ENCODE results near the gene EPX.
"Not testable (repeated sequence)": the region's sequence is repeated elsewhere in the genome, so short reads cannot be mapped to it uniquely, and the experiment has no call there.

EPX gene, protein sequence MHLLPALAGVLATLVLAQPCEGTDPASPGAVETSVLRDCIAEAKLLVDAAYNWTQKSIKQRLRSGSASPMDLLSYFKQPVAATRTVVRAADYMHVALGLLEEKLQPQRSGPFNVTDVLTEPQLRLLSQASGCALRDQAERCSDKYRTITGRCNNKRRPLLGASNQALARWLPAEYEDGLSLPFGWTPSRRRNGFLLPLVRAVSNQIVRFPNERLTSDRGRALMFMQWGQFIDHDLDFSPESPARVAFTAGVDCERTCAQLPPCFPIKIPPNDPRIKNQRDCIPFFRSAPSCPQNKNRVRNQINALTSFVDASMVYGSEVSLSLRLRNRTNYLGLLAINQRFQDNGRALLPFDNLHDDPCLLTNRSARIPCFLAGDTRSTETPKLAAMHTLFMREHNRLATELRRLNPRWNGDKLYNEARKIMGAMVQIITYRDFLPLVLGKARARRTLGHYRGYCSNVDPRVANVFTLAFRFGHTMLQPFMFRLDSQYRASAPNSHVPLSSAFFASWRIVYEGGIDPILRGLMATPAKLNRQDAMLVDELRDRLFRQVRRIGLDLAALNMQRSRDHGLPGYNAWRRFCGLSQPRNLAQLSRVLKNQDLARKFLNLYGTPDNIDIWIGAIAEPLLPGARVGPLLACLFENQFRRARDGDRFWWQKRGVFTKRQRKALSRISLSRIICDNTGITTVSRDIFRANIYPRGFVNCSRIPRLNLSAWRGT

DNA sequence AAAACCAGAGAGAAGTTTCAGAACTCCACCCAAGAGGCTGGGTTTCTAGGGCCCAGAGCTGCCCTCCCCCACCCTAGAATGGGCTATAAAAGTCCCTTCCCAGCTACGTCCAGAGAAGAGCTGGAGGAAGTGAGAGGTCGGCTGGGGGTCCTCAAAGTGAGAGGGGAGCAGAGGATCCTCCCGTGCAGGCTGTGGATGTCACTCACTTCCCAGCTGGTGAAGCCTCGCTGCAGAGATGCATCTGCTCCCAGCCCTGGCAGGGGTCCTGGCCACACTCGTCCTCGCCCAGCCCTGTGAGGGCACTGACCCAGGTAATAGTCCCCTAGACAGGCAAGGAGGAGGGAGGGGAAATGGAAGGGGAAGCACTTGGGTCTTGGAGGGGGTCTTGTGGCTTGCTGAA is at the start of gene EPX:
TSS of gene EPX (plus strand) at position 115 of the 400 bp plus-strand sequence. CDS start at position 236, 121 bp downstream.
- no peak for DNase-seq

DNA sequence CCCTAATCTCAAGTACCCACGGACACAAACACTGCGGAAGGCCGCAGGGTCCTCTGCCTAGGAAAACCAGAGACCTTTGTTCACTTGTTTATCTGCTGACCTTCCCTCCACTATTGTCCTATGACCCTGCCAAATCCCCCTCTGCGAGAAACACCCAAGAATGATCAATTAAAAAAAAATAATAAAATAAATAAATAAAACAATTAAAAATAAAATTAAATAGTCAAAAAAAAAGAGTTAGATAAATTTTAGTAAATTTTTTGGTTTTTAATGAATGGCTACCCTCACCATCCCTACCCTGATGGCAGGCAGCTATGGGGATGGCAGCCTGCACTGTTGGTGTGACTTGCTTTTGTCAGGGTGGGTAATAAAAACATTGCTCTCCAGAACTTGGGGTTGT is 49.2 kb upstream of the EPX start:
- DNase-seq, result not testable (repeated sequence)

DNA sequence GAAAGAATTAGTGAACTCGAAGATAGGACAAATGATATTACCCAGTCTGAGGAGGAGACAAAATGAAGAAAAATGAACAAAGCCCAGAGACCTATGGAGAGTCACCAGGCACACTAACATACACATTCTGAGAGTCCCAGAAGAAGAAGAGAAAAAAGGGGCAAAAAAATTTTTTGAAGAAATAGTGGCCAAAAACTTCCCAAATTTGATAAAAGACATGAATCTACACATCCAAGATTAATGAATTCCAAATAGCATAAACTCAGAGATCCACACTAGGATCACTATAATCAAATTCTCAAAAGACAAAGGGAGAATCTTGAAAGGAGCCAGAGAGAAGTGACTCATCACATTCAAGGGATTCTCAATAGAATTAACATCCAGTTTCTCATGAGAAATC is 47.7 kb upstream of the EPX start:
- no peak for DNase-seq

DNA sequence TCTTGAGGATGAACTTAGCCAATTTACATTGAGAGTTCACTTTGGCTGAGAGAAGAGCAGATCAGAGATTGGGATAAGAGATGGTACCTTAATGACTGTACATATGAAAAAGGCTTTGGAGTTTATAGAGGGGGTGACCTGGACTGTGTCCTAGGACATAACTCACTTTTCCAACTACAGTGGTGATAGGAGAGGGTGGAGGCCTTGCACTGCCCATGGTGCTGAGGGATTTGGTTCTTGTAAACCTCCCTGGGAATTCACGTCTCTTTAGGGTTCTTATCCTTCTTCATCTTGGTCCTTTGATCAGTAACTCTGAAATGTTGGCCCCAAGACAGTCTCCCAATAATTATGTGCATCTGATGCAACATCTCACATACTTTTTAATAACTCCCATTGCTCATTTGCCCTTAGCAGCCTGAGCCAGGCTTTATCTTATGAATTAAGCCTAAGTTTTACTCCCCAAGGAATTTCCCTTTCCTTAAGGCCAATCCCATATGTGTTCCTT is 44.5 kb upstream of the EPX start, which contains the start of gene OR4D1:
TSS of gene OR4D1 (plus strand) at position 455 of the 505 bp plus-strand sequence. CDS start 6,770 bp downstream, outside the sequence.
- DNase-seq, result no peak

DNA sequence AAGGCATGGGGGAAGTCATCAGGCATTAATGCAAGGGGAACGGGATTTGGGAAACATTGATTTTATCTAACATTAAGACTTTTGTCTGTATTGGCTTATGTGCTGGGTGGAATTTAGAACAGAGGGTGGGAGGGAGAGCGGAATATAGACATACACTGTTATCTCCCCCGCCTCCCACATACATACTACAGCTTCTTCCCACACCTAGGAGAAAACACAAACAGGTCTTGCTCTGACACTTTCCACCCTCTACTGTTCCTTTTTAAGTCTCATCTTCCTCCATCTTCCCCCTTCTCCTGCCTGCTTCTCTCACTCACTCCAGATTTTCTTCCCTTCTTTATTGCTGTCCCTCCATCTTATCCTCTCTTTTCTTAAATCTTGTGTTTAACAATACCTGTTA is 43.9 kb upstream of the EPX start:
- DNase-seq, result no peak

DNA sequence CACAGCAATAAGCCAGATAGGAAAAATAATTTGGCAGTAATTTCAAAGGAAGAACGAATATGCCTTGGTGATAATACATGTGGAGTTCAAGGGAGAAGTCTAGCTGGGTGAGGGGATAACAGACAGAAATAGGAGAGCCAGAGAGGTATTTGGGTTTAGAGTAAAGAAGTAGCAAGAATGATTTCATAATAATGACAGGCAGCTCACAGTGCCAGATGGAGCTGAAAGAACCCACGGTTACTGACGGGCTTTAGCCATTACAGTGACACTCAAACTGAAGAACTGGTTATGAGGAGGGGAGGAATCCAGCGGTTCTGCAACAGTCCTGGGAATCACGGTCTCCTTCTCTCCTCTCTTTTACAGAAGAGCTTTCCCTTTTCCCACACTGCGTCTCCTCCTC is 42.1 kb upstream of the EPX start:
- no peak for DNase-seq

DNA sequence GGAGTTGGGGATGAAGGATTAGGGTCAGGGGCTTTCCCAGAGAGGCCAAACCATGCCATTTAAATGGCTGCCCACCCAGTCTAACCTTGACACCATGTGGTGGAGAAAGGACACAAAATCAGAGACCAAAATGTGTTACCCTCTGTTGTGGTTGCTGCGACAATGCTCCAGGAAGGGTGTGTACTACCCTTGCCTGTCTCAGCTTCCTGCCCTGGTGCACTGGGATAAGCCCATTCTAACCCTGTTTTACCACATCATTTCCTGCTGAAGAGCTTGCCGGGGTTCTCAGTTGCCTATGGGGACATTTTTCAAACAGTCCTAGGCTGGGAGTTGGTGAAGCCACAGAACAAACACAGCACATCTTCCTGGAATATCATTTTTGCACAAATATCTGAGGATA is 39.5 kb upstream of the EPX start:
- DNase-seq, result no peak

DNA sequence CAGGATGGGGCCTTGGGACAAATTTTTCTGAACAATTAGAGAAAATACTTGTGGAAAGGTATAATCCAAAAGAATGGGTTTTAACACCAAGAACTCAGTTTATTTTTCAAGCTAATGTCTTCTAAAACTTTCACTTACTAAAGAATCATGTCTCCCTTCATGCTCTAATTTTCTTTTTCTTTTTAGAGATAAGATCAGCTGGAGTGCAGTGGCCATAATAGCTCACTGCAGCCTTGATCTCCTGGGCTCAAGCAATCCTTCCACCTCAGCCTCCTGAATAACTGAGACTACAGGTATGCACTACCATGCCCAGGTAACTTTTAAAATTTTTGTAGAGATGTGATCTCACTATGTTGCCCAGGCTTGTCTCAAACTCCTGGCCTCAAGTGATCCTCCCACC is 38.9 kb upstream of the EPX start:
- no peak for DNase-seq

DNA sequence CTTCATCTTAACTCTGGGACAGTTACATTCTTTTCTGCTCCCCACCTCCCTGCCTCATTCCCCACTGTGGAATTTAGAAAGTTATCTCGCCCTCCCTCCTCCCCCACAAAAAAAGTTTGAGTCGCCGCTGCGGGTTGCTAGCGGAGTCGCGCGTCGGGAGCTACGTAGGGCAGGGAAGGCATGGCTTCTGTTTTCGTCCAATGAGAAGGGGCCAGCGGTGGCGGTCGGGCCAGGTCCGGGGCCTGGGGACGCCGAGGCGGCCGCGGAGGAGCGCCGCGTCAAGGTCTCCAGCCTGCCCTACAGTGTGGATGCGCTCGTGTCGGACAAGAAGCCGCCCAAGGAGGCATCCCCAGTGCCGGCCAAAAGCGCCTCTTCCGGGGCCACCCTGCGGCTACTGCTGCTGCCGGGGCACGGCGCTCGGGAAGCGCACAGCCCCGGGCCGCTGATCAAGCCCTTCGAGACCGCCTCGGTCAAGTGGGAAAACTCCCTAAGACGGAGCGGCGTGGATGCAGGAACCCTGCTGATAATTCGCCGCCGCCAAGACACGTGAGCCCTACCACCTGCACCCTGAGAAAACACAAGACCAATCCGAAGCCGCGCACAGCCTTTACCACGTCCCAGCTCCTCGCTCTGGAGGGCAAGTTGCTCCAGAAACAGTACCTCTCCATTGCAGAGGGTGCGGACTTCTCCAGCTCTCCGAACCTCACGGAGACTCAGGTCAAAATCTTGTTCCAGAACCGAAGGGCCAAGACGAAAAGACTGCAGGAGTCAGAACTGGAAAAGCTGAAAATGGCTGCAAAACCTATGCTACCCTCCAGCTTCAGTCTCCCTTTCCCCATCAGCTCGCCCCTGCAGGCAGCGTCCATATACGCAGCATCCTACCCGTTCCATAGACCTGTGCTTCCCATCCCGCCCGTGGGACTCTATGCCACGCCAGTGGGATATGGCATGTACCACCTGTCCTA is 35.4 kb upstream of the EPX start:
- peak; percentile 36 for DNase-seq

DNA sequence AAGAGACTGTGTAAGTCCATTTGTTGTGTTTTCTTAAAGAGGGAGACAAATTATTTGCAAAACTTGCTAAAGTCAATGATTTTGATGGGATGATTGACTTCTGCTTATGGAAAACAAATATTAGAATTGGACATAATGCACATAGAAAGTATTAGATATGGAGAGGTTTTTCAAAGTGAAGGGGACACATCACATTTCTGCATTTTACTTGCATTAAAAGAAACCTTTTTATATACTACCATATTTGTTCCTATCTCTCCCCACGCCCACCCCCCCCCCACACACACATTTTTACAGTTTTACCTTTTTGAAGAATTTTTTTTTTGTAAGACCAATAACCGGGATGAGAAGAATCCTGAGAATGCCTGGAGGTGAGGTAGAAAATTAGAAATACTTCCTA is 34.3 kb upstream of the EPX start:
- DNase-seq, result no peak

DNA sequence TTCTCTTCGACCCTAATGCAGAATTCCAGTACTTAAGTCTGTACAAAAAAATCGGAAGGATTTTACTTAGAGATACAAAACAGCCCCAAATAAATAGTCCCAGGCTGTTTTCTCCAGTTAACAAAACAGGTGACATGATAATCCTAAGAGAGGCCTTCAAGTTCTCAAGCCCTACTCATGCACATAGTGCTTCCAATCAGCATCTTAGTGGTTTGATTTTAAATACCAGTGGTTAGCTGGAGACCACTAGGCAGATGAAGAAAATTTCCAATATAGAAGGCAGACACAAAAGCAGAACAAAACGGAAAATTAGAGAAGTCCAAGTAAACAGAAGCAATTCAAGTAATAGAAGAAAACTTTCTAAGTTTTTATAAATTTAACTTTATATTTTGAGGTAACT is 31.0 kb upstream of the EPX start:
- DNase-seq, result no peak

DNA sequence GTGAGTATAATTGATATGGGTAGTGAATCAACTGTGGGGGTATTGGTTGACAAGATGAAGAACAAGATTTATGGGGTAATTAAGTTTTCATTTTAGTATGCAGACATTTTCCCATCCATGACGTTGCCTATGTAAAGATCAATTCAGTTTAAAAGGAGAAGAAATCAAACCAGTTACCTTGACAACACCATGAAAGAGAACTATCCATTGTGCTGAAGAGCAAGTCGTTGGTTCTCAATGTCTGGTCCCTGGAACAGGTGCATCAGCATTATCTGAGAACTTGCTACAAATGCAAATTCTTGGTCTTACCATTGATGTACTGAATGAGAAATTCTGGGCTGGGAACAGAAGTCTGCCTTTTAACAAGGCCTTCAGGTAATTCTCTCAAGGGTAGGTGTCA is 26.5 kb upstream of the EPX start:
- DNase-seq, result no peak

DNA sequence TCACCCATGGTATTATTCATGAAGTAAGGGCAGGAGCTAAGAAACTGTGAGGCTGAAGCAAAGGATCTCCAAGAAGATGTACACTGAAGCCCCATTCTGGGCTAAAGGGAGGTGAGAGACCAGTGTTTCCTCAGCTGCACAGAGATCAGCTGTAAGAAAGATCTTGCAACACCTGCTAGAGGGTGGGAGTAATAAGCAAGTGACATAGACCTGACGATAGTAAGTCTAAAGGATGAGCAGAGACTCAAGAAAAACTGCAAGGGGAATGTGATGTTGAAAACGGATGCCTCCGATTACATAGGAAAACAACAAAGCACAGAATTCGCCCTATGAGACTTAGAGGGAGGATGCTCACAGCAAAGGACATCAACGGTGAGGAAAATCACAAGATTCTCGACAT is 25.8 kb upstream of the EPX start, which contains the start of gene OR4D2:
TSS of gene OR4D2 (plus strand) at position 301 of the 400 bp plus-strand sequence. CDS start 2,674 bp downstream, outside the sequence.
- DNase-seq, result no peak

DNA sequence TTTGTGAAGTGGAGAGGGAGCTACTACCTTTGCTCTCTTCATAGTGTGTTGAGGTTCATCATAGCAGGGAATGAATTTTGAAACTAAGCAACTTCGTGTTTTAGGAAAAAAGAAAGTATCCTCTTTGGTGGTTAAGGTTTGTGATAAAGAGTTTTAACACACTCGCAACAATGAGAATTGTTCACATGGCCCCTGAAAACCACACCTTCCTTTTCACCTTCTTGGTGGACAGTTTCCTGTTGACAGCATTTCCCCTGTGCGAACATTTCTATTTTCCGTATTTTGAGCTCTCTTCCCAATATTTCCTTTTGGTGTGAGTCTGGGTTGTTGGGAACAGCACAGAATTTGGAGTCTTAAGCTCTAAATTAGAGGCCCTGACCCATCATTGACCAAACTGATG is 21.9 kb upstream of the EPX start:
- DNase-seq, result no peak

DNA sequence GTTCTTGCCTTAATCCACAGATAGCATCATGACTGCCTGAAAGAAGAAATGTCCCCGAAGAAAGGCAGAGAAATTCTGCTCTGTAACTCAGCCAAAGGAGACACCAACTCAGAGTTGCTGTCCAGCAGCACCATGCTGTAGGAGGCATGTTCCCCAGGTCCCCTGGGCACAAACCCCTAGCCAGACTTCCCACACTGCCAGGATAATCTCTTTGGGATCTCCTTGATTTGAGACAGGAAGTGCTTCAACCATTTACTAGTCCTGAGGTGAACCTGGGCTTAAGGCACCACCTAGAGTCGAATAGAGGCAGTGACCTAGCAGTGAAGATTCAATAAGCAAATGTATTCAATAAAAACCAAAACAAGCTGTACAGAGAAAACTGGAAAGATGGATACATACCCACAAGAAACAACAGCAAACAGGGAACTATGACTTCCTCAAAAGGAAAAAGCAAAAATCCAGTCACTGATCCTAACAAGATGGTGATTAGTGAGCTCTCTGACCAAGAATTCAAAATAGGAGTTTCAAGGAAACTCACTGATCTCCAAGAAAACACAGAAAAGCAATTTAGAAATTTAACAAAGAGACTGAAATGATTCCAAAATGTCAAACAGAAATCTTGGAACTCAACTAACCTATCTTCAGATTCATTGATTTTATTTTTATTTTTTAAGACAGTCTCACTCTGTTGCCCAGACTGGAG is 20.0 kb upstream of the EPX start:
- peak; percentile 2 for DNase-seq

DNA sequence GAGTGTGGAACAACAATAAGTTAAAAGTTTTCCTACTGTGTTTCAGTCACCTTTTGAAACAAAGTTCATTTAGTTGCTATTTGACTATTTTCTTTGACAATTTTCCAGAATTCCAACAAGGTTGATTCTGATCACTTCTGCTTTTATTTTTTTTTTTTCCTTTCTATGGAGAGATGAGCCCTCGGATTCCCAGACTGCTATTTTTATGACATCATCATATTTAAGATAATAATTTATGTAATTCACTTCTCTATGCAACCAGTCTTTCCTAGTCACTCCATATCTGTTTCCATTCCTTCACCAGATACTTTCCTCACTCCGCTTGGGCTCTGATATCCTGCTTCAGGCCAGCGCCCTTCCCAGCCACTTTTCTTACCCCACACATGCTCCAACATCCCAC is 17.7 kb upstream of the EPX start:
- DNase-seq, result no peak

DNA sequence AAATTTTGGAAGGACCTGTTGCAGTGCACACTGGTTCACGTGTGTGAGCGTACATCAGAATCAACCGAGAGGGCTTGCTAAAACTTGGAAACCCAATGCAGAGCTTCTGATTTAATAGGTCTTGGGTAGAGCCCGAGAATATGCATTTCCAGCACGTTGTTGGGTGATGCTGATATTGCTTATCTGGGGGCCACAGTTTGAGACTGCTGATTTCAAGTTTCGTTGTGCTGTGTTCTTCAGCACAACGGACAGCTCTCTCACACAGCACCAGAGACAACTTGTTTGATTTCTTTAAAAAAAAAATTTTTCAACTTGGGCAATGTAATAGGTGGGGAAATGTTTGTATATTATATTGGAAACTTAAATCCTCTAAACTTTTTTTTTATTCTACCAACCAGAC is 16.3 kb upstream of the EPX start:
- DNase-seq, result no peak

DNA sequence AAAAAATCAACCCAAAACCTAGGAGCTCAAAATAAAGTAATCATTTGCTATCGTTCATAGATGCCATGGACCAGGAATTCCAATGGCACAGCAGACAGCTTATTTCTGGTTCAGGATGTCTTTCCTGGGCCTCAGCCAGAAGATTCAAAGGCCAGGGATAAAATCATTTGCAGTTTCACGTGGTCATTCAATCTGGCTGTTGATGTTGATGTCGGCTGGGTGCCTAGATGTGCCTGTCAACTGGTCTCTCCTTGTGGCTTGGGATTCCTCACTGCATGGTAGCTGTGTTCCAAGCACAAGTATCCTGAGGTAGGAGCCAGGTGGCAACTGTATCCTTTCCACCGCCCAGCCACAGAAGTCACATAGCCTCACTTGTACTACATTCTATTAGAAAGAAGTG is 10.7 kb upstream of the EPX start:
- no peak for DNase-seq

DNA sequence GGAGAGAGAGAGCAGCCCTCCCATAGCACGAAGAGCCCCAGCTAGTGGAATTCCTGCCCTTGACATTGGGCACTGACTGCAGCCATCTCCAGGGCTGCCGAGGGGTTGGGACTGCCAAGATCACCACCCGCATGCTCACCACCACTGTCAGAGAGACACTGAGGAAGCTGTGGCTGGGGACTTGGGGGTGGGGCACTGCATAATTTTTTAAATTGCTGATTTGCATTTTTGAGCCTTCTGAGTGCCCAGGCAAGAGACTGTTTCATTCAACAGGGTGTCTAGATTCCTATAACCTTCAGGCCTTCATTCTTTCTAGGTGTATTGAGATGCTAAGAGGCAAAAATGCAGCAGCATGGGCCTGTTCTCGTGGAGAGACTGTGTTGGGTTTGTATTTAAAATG is 9.0 kb upstream of the EPX start:
- no peak for DNase-seq

DNA sequence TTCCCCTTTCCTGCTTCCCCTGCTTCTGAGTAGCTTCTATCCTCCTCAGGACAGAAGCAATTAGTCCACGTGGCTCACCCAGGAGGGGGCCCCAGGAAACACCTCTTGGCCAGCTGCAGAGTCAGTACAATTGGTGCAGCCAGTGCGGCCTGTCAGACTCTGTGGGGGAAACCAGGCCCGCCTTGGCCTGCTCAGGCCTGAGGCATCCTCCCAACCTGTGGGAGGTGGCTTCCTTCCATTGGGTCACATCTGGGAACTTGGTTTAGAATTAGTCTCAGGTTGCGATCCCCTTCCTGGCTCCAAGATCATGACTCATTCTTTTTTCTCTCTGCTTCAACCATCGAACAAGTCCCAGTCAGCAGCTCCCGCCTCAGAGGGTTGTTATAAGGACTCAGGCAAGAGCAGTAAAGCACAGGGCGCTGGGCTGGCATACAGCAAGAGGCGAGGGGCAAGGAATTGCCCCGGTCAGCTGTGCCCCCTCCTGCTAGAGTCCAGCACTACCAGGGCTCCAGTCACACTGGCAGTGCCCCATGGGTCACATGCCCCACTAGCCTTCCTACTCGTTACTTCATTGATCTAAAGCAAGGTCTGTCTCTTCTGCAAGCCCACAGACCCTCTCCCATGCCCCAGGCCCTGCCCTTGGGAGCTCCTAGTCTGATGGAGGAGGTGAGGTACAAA is 8.1 kb upstream of the EPX start:
- DNase-seq, result no peak

DNA sequence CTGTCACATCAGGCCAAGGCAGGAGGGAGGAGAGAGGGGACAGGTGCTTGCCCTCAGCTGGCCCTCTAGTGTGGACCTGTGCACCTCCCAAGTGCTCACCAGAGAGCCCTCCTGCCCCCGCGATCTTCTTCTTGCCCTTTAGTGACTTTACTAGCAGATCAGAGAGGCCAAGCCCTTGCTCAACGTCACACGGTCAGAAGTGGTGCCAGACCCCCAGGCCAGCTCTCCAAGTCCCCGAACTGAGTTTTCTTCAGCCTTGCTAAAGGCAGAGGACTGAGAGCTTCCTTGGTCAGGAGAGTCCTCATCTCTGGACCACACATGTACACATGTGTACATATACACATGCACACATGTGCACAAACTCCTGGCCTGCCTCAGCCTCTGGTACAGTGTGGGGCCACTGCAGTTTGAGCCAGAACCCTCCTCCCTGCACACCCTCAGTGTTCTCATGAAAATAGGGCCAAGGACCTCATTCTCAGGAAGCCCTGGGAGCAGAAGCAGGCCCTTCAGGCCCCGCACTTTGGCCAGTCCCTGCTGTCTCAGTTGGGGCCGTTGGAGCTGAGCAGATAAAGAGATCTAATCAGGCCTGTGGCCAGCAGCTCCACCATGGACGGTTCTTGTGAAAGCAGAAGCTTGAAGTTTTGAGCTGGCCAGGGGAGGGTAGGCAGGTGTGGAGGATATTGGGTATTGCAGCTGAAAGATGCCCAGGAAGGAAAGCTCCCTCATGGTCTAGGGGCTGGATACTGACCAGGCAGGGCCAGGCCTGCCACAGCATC is 7.4 kb upstream of the EPX start:
- DNase-seq, result no peak
